H9 (cell line): ENCODE data around the gene ADAMTS3. TPM values are rescaled to one million over a fixed set of nuclear protein-coding genes. Genes with fewer than 3 reads are reported as not detected.

ENCODE experiments used
- DNase-seq: peaks from one replicate; pipeline ENCODE4 v3.0.0-alpha.2; 2017
- H2AFZ ChIP-seq: one replicate; pipeline ENCODE4 v1.6.1; 2013; ENCODE audit warnings: mild to moderate bottlenecking, low read length, control low read depth, moderate library complexity
- H2AK5ac ChIP-seq: 2 replicates; pipeline ENCODE4 v1.6.1; 2013; ENCODE audit warnings: low read length, control low read depth, mixed read lengths; ENCODE audit not compliant: insufficient read length
- H2BK120ac ChIP-seq: one replicate; pipeline ENCODE4 v1.6.1; 2013; ENCODE audit warnings: low read depth, mild to moderate bottlenecking, low read length, control low read depth, inconsistent platforms; ENCODE audit not compliant: poor library complexity, severe bottlenecking
- H2BK12ac ChIP-seq: 2 replicates; pipeline ENCODE4 v1.6.1; 2013; ENCODE audit warnings: low read length, control low read depth, mixed read lengths, low read depth; ENCODE audit not compliant: insufficient read length
- H2BK15ac ChIP-seq: 2 replicates; pipeline ENCODE4 v1.6.1; 2013; ENCODE audit warnings: low read depth, low read length, control low read depth
- H2BK20ac ChIP-seq: one replicate; pipeline ENCODE4 v1.6.1; 2013; ENCODE audit warnings: low read depth, mild to moderate bottlenecking, low read length, control low read depth, inconsistent platforms; ENCODE audit not compliant: poor library complexity, severe bottlenecking
- H2BK5ac ChIP-seq: 2 replicates; pipeline ENCODE4 v1.6.1; 2013; ENCODE audit warnings: low read length, control low read depth, mixed read lengths; ENCODE audit not compliant: insufficient read length
- H3K14ac ChIP-seq: 2 replicates; pipeline ENCODE4 v1.6.1; 2013; ENCODE audit warnings: low read length, control low read depth; ENCODE audit not compliant: insufficient read depth
- H3K18ac ChIP-seq: 2 replicates; pipeline ENCODE4 v1.6.1; 2013; ENCODE audit warnings: low read depth, mild to moderate bottlenecking, mixed read lengths, low read length, control low read depth; ENCODE audit not compliant: insufficient read length
- H3K23ac ChIP-seq: 2 replicates; pipeline ENCODE4 v1.6.1; 2013; ENCODE audit warnings: low read length, control low read depth, mixed read lengths, low read depth; ENCODE audit not compliant: insufficient read length
- H3K23me2 ChIP-seq: 2 replicates; pipeline ENCODE4 v1.6.1; 2013; ENCODE audit warnings: low read depth, mild to moderate bottlenecking, mixed read lengths, low read length, control low read depth; ENCODE audit not compliant: insufficient read length, poor library complexity, severe bottlenecking
- H3K27ac ChIP-seq: 2 replicates; pipeline ENCODE4 v1.5.1; 2013; ENCODE audit warnings: low read length, control low read depth, mixed read lengths, low read depth; ENCODE audit not compliant: insufficient read length
- H3K27me3 ChIP-seq: 2 replicates; pipeline ENCODE4 v1.6.1; 2013; ENCODE audit warnings: low read length, control low read depth, inconsistent platforms; ENCODE audit not compliant: insufficient read depth
- H3K4ac ChIP-seq: 2 replicates; pipeline ENCODE4 v1.6.1; 2013; ENCODE audit warnings: low read depth, mild to moderate bottlenecking, control low read depth, inconsistent platforms, low read length, moderate library complexity
- H3K4me1 ChIP-seq: 2 replicates; pipeline ENCODE4 v1.6.1; 2013; ENCODE audit warnings: low read length, control low read depth, inconsistent platforms; ENCODE audit not compliant: insufficient read depth
- H3K4me2 ChIP-seq: 2 replicates; pipeline ENCODE4 v1.6.1; 2013; ENCODE audit warnings: low read length, control low read depth, mixed read lengths; ENCODE audit not compliant: insufficient read length, insufficient read depth
- H3K56ac ChIP-seq: 2 replicates; pipeline ENCODE4 v1.6.1; 2013; ENCODE audit warnings: low read depth, mild to moderate bottlenecking, mixed read lengths, low read length, control low read depth; ENCODE audit not compliant: insufficient read length
- H3K79me1 ChIP-seq: 2 replicates; pipeline ENCODE4 v1.6.1; 2013; ENCODE audit warnings: low read depth, mild to moderate bottlenecking, moderate library complexity, low read length, control low read depth, inconsistent platforms; ENCODE audit not compliant: insufficient read depth, poor library complexity, severe bottlenecking
- H3K79me2 ChIP-seq: 2 replicates; pipeline ENCODE4 v1.6.1; 2013; ENCODE audit warnings: low read length, control low read depth, inconsistent platforms; ENCODE audit not compliant: insufficient read depth
- H3K9ac ChIP-seq: 2 replicates; pipeline ENCODE4 v1.6.1; 2013; ENCODE audit warnings: low read length, control low read depth, mixed read lengths; ENCODE audit not compliant: insufficient read length; ENCODE audit errors: extremely low read depth
- H3K9me3 ChIP-seq: one replicate; pipeline ENCODE4 v1.6.1; 2013; ENCODE audit warnings: low read depth, low read length, inconsistent platforms; ENCODE audit not compliant: control insufficient read depth
- H3T11ph ChIP-seq: one replicate; pipeline ENCODE4 v1.6.1; 2013; ENCODE audit warnings: mild to moderate bottlenecking, low read length, control low read depth, inconsistent platforms
- H4K20me1 ChIP-seq: one replicate; pipeline ENCODE4 v1.6.1; 2013; ENCODE audit not compliant: control insufficient read depth, insufficient read length, insufficient read depth
- H4K5ac ChIP-seq: 2 replicates; pipeline ENCODE4 v1.6.1; 2013; ENCODE audit warnings: low read depth, mild to moderate bottlenecking, mixed read lengths, low read length, control low read depth; ENCODE audit not compliant: insufficient read length
- H4K8ac ChIP-seq: replicated peaks from 2 replicates; pipeline ENCODE4 v1.6.1; 2013; ENCODE audit warnings: low read length, control low read depth, mixed read lengths, low read depth; ENCODE audit not compliant: insufficient read length
- H4K91ac ChIP-seq: 2 replicates; pipeline ENCODE4 v1.6.1; 2013; ENCODE audit warnings: low read depth, mild to moderate bottlenecking, moderate library complexity, mixed read lengths, low read length, control low read depth; ENCODE audit not compliant: insufficient read length
- H3K27ac Mint-ChIP-seq, 3 experiments: 2 replicates in 2 of 3; 3 replicates in 1 of 3; pipeline ENCODE4 v1.8.0; 2020 to 2021; ENCODE audit warnings: mixed read lengths in 3 of 3, mild to moderate bottlenecking in 1 of 3, moderate library complexity in 1 of 3
- H3K27me3 Mint-ChIP-seq: 2 replicates; pipeline ENCODE4 v1.8.0; 2021; ENCODE audit warnings: low read depth, mild to moderate bottlenecking, moderate library complexity, mixed read lengths
- H3K36me3 Mint-ChIP-seq, 3 experiments: 2 replicates in 2 of 3; 3 replicates in 1 of 3; pipeline ENCODE4 v1.8.0; 2020 to 2021; ENCODE audit warnings: low read depth in 3 of 3, mixed read lengths in 3 of 3; ENCODE audit not compliant: insufficient read depth in 1 of 3
- H3K4me1 Mint-ChIP-seq, 2 experiments: 2 replicates each; pipeline ENCODE4 v1.8.0; 2020; ENCODE audit warnings: mixed read lengths in 2 of 2
- H3K4me3 Mint-ChIP-seq, 2 experiments: 2 replicates in 1 of 2; 3 replicates in 1 of 2; pipeline ENCODE4 v1.8.0; 2020 to 2021; ENCODE audit warnings: mild to moderate bottlenecking in 2 of 2, mixed read lengths in 2 of 2, moderate library complexity in 1 of 2
- H3K9me3 Mint-ChIP-seq, 2 experiments: 2 replicates in 1 of 2; 3 replicates in 1 of 2; pipeline ENCODE4 v1.8.0; 2020; ENCODE audit warnings: mild to moderate bottlenecking in 2 of 2, mixed read lengths in 2 of 2, moderate library complexity in 1 of 2
- CTCF ChIP-seq: fragments of 200-600 bp; sonication (generic); conservative IDR thresholded peaks from 3 replicates; pipeline ENCODE4 v1.8.0; 2021; ENCODE audit warnings: antibody characterized with exemption, mild to moderate bottlenecking
- WGBS: extraction: QIAGEN DNeasy Blood & Tissue Kit; methylation state at CpG from one replicate; pipeline ENCODE4 v1.1.7; 2013; ENCODE audit warnings: missing lambda C conversion rate, low lambda C conversion rate, mixed read lengths; ENCODE audit not compliant: insufficient read length; ENCODE audit errors: extremely low coverage; 5-methylcytosine and 5-hydroxymethylcytosine counted together
- total RNA-seq: library from RNA; stranded (reverse); gene quantifications from 2 replicates; pipeline ENCODE4 v1.2.1, GENCODE V29; 2021

The ADAMTS3 gene
- total RNA-seq, 1 experiment from 2014 or later = 1.1 TPM

- no peak overlapping the region for H3K18ac ChIP-seq
These were observed 18.3 kb upstream of the ADAMTS3 start for GRCh38 chr4:72587334-72587733.

More at GRCh38 chr4:72587334-72587733, 18.3 kb upstream of the ADAMTS3 start:
- H2BK15ac ChIP-seq = no peak overlapping the region
- H4K5ac ChIP-seq = no peak overlapping the region
- no peaks in the 10 kb centered on the region for H3K23me2 ChIP-seq
- no peak overlapping the region for H3K23ac ChIP-seq
- no peak overlapping the region for H3K56ac ChIP-seq
- no peak overlapping the region for H2BK5ac ChIP-seq
- Mint-ChIP-seq H3K4me1 (no peaks in the 10 kb centered on the region), H3K27ac (no peak overlapping the region), H3K36me3 (no peaks in the 10 kb centered on the region; a peak in 1 of 7 replicates), H3K9me3 (no peaks in the 10 kb centered on the region; a peak in 2 of 5 replicates), H3K27me3 (no peaks in the 10 kb centered on the region), H3K4me3 (no peak overlapping the region)
- H3K27ac ChIP-seq = no peak overlapping the region
- H3K9ac ChIP-seq = no peak overlapping the region
- H3K79me1 ChIP-seq = no peaks in the 10 kb centered on the region
- no peak for DNase-seq
- no peak for TF ChIP-seq CTCF
- no peak overlapping the region for H4K91ac ChIP-seq
- no peak overlapping the region for H3K14ac ChIP-seq
- no peaks in the 10 kb centered on the region for H4K20me1 ChIP-seq
- H3K4me1 ChIP-seq = no peaks in the 10 kb centered on the region
- WGBS = no CpG with 5 or more reads among the region's 2 CpGs
- H3K79me2 ChIP-seq = no peaks in the 10 kb centered on the region
- no peak overlapping the region for H2BK20ac ChIP-seq
- no peak overlapping the region for H3T11ph ChIP-seq
- no peak overlapping the region for H3K4me2 ChIP-seq
- no peak overlapping the region for H2BK12ac ChIP-seq
- H4K8ac ChIP-seq = no peak overlapping the region
- no peaks in the 10 kb centered on the region for H3K27me3 ChIP-seq
- no peak overlapping the region for H2AFZ ChIP-seq
- no peak overlapping the region for H2BK120ac ChIP-seq
- no peaks in the 10 kb centered on the region for H3K9me3 ChIP-seq
- H3K4ac ChIP-seq = no peak overlapping the region
- no peak overlapping the region for H2AK5ac ChIP-seq
